Endothelial cell of umbilical vein (primary cell): ENCODE data around the gene SCPEP1.

Experiments
- CTCF ChIP-seq, 2 donors: IDR thresholded peaks; 1 replicate in 1 of 2; 2 replicates in 1 of 2; pipeline ENCODE4 v1.5.1; 2011; ENCODE audit warnings: low read length in 2 of 2, mild to moderate bottlenecking in 2 of 2, moderate library complexity in 2 of 2, control low read depth in 1 of 2, inconsistent platforms in 1 of 2, low read depth in 1 of 2; ENCODE audit not compliant: insufficient read depth in 1 of 2; ENCODE audit errors: extremely low read depth in 1 of 2
- EZH2 ChIP-seq: IDR thresholded peaks from 2 replicates; pipeline ENCODE4 v1.6.1; 2012; ENCODE audit warnings: borderline replicate concordance, low read depth, mild to moderate bottlenecking, moderate library complexity, low read length, inconsistent platforms; ENCODE audit not compliant: severe bottlenecking
- GATA2 ChIP-seq: IDR thresholded peaks from 2 replicates; pipeline ENCODE4 v1.7.0; 2011; ENCODE audit warnings: low read depth, mild to moderate bottlenecking, moderate library complexity, mixed read lengths, low read length; ENCODE audit not compliant: insufficient read length, insufficient read depth
- JUN ChIP-seq: IDR thresholded peaks from 2 replicates; pipeline ENCODE4 v1.6.1; 2011; ENCODE audit warnings: borderline replicate concordance, low read depth; ENCODE audit not compliant: insufficient read length, insufficient read depth
- POLR2A ChIP-seq: IDR thresholded peaks from 2 replicates; pipeline ENCODE4 v1.6.1; 2012; ENCODE audit warnings: low read depth, mild to moderate bottlenecking, control low read depth, low read length
- POLR2AphosphoS5 ChIP-seq: IDR thresholded peaks from 2 replicates; pipeline ENCODE4 v1.6.1; 2012; ENCODE audit warnings: low read depth, mild to moderate bottlenecking, control low read depth, low read length, moderate library complexity; ENCODE audit not compliant: insufficient read depth

DNA sequence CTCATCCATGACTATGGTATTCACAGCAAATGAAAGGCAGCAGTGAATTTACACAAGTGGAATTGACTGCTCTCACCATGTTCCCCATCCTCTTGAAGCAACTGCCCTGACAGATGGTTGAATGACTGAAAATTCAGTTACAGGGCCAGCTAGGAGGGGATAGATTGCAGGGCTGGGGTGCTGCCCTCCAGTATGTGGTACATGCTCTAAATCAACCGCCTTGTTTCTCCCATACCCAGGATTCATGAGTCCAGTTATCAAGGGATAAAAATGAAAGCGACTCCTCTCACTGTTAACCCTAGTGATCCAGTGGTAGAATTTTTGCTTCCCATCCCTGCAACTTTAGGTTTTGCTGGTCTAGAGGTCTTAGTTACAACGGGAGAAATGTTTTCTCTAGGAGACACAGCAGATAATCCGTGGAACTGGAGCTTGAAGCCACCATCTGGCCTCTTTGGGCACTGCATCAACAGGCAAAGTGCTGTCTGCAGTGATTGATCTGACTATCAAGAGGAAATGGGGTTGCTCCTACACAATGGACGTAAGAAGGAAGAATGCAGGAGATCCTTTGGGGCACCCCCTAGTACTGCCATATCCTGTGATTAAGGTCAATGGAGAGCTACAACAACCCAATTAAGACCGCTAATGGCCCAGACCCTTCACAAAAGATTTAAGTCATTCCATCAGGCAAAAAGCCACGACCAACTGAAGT lies 32.0 kb downstream of the SCPEP1 start:
- TF ChIP-seq CTCF (IDR thresholded peaks at IDR 0.05; ENCODE audit: extremely low read depth in 1 of 2, insufficient read depth in 1 of 2, low read depth in 1 of 2, low read length in 2 of 2) = peak; percentile 66 to 73
- no peak for TF ChIP-seq POLR2A
- no peak for TF ChIP-seq EZH2
- TF ChIP-seq JUN = no peak
- no peak for TF ChIP-seq GATA2
- no peak for TF ChIP-seq POLR2AphosphoS5
